ENCODE data around the gene PREB. TPM values are rescaled to one million over a fixed set of nuclear protein-coding genes. Genes with fewer than 3 reads are reported as not detected.

Gene PREB
- total RNA-seq, 4 donors from 2014 or later = 39.9 to 64.7 (median 48.3) TPM

GRCh38 chr2:27160191-27160590 lies 25.8 kb upstream of the PREB start:
- peaks cover 0 to 3% (median 0%) of the 10 kb centered on the region in 4 donors for H3K27me3 ChIP-seq
- intact Hi-C loops (cut with DNase I) = no loop called here
- no peak overlapping the region for H3K4me3 ChIP-seq
- no peaks in the 10 kb centered on the region for H3K4me1 ChIP-seq
- TF ChIP-seq, protein P1, sequence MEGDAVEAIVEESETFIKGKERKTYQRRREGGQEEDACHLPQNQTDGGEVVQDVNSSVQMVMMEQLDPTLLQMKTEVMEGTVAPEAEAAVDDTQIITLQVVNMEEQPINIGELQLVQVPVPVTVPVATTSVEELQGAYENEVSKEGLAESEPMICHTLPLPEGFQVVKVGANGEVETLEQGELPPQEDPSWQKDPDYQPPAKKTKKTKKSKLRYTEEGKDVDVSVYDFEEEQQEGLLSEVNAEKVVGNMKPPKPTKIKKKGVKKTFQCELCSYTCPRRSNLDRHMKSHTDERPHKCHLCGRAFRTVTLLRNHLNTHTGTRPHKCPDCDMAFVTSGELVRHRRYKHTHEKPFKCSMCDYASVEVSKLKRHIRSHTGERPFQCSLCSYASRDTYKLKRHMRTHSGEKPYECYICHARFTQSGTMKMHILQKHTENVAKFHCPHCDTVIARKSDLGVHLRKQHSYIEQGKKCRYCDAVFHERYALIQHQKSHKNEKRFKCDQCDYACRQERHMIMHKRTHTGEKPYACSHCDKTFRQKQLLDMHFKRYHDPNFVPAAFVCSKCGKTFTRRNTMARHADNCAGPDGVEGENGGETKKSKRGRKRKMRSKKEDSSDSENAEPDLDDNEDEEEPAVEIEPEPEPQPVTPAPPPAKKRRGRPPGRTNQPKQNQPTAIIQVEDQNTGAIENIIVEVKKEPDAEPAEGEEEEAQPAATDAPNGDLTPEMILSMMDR (IDR thresholded peaks at IDR 0.05) = no peak
- TF ChIP-seq POLR2A (IDR thresholded peaks at IDR 0.05; ENCODE audit: low read depth) = no peak
- WGBS = 86% methylated on average over 9 of the region's 9 CpGs
- H3K36me3 ChIP-seq = no peaks in the 10 kb centered on the region
- no peak overlapping the region for H3K27ac ChIP-seq (replicated peaks in 1 of 4)
- no peaks in the 10 kb centered on the region for H3K9me3 ChIP-seq
- DNase-seq (ENCODE audit: extremely low spot score) = no peak

- intact Hi-C loops (cut with DNase I) = no loop called here
- Histone ChIP-seq H3K9me3 (no peaks in the 10 kb centered on the region), H3K27ac (replicated peaks in 1 of 4) (no peak overlapping the region), H3K36me3 (no peaks in the 10 kb centered on the region), H3K27me3 (peaks cover 0 to 3% (median 0%) of the 10 kb centered on the region in 4 donors), H3K4me1 (no peaks in the 10 kb centered on the region), H3K4me3 (no peak overlapping the region)
- TF ChIP-seq POLR2AphosphoS5 (IDR thresholded peaks at IDR 0.05) (no peak), EP300 (IDR thresholded peaks at IDR 0.05) (no peak), POLR2A (IDR thresholded peaks at IDR 0.05; ENCODE audit: low read depth) (no peak)
- TF ChIP-seq, protein P1 (IDR thresholded peaks at IDR 0.05) = no peak
- WGBS = 72% methylated on average over 6 of the region's 6 CpGs
- no peak for DNase-seq (ENCODE audit: extremely low spot score)
These were observed 24.8 kb upstream of the PREB start for GRCh38 chr2:27159271-27159670.

- DNase-seq (ENCODE audit: extremely low spot score) = no peak
- H3K27me3 ChIP-seq = peaks cover 0 to 3% (median 0%) of the 10 kb centered on the region in 4 donors
- H3K9me3 ChIP-seq = no peaks in the 10 kb centered on the region
- 74% methylated on average over 6 of the region's 6 CpGs for WGBS
- no peak overlapping the region for H3K4me3 ChIP-seq
- H3K4me1 ChIP-seq = no peaks in the 10 kb centered on the region
- TF ChIP-seq EP300 (IDR thresholded peaks at IDR 0.05) (no peak), POLR2A (IDR thresholded peaks at IDR 0.05; ENCODE audit: low read depth) (no peak)
- intact Hi-C loops (cut with DNase I) = no loop called here
- no peak overlapping the region for H3K27ac ChIP-seq (replicated peaks in 1 of 4)
- no peaks in the 10 kb centered on the region for H3K36me3 ChIP-seq
These were observed 24.0 kb upstream of the PREB start for GRCh38 chr2:27158468-27158867.

- H3K4me1 ChIP-seq = no peaks in the 10 kb centered on the region
- TF ChIP-seq POLR2A (IDR thresholded peaks at IDR 0.05; ENCODE audit: low read depth) = no peak
- TF ChIP-seq POLR2AphosphoS5 (IDR thresholded peaks at IDR 0.05) = no peak
- no peak for TF ChIP-seq EP300 (IDR thresholded peaks at IDR 0.05)
- TF ChIP-seq, protein P1 (IDR thresholded peaks at IDR 0.05) = no peak
- peaks cover 0 to 3% (median 0%) of the 10 kb centered on the region in 4 donors for H3K27me3 ChIP-seq
- no peak for DNase-seq (ENCODE audit: extremely low spot score)
- no peaks in the 10 kb centered on the region for H3K36me3 ChIP-seq
- 85% methylated on average over 9 of the region's 9 CpGs for WGBS
- intact Hi-C loops (cut with DNase I) = no loop called here
- no peaks in the 10 kb centered on the region for H3K9me3 ChIP-seq
- H3K4me3 ChIP-seq = no peak overlapping the region
- no peak overlapping the region for H3K27ac ChIP-seq (replicated peaks in 1 of 4)
These were observed 20.7 kb upstream of the PREB start for GRCh38 chr2:27155069-27155520.

DNA sequence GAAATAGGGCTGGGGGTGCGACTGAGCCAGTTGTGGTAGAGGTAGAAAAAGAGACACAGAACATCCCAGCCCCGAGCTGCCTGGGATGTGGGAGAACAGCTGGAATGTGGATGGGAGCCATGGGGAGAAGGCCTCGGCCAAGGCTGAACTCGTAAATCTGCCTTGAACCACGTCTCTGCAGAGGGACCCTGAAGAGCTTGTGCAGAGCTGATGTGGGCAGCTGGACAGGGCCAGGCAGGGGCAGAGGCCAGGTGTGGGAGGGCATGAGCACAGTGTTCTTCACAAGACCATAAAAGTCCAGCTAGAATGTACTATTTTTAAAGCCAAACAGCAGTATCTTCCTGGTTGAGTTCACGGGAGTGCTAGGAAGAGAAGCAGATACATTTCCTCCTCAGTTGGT lies 20.1 kb upstream of the PREB start:
- TF ChIP-seq, protein P1 (IDR thresholded peaks at IDR 0.05) = no peak
- TF ChIP-seq EP300 (IDR thresholded peaks at IDR 0.05) = no peak
- no peak for TF ChIP-seq POLR2A (IDR thresholded peaks at IDR 0.05; ENCODE audit: low read depth)
- TF ChIP-seq POLR2AphosphoS5 (IDR thresholded peaks at IDR 0.05) = no peak
- 67% methylated on average over 6 of the region's 6 CpGs for WGBS
- Histone ChIP-seq H3K4me1 (no peaks in the 10 kb centered on the region), H3K4me3 (no peak overlapping the region), H3K9me3 (no peaks in the 10 kb centered on the region), H3K27ac (replicated peaks in 1 of 4) (no peak overlapping the region), H3K36me3 (no peaks in the 10 kb centered on the region), H3K27me3 (peaks cover 0 to 6% (median 0%) of the 10 kb centered on the region in 4 donors)
- intact Hi-C loops (cut with DNase I) = no loop called here
- DNase-seq (ENCODE audit: extremely low spot score) = no peak

Data from esophagus muscularis mucosa (tissue), 4 donors.